Measurements from ENCODE around the gene IFNA21.
A peak's percentile ranks its signal among the peaks of the same experiment; 100 is the strongest.
"Not testable (repeated sequence)": the region's sequence is repeated elsewhere in the genome, so short reads cannot be mapped to it uniquely, and the experiment has no call there.

IFNA21 gene

DNA sequence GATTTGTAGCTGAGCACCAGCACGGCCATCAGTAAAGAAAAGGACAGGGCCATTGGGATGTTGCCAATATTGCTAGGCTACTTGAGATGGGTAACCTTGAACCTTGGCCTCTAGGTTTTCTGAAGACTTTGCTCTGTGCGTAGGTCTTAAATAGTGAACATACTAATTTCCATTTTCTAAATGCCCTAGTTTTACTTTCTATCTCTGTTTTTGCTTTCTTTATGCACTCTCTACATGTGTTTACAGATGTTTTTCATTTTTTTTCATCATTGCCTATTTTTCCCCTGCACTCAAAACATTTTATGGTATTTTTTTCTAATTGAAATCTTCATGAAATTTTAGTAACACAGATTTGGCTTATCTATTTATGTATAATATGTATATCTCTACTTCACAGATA, at the start of gene IFNA21:
TSS of gene IFNA21 (minus strand) at position 101 of the 400 bp plus-strand sequence. CDS start at position 53, 48 bp downstream.
- DNase-seq (ENCODE audit: low read depth, low spot score), result not testable (repeated sequence)

DNA sequence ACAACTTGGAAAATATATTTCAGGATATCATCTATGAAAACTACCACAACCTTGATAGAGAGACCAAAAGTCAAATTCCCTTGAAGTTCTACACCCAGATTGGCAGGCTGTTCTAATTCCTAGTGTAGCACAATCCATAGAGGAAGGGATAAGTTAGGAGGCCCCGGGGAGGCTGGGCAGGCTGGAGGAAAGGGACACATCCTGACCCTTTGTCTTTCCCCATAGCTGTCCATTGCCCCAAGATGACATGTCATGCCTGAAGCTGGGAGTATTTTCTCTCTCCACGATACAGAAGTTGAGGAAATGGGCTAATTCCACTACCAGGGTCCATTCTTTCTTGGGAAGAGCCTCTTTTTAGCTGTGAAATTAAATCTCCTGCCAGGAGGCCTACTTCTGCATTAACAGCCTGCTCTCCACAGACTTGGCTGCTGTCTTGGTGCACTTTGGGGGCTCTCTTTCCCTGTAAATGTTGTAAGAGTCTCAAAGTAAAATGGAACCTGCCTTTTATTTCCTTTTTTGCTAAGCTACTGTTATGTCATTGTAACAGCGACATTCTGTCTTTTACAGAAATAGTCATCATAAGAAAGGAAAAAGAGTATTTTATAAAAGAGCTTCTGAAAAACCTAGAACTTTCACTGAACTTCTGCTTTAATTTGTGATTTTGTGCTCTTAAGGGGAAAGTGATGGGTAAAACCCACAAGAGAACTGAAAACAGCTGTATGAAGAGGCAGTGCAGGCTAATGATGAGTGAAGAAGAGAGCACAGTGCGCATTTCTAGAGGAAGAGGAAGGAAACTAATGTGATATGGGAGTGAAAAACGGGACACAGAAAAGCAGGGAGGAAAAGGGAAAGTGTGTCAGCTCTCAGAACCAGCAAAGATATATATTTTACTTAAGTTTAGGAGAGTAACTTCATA, 47.2 kb upstream of the IFNA21 start:
- DNase-seq (ENCODE audit: low read depth, low spot score), result peak; percentile 7

GRCh38 chr9:21212160-21212559, 45.7 kb upstream of the IFNA21 start:
- not testable (repeated sequence) for DNase-seq (ENCODE audit: low read depth, low spot score)

- not testable (repeated sequence) for DNase-seq (ENCODE audit: low read depth, low spot score)
These were observed 44.3 kb upstream of the IFNA21 start for GRCh38 chr9:21210782-21211181.

- DNase-seq (ENCODE audit: low read depth, low spot score), result no peak
These were observed 43.9 kb upstream of the IFNA21 start for GRCh38 chr9:21210311-21210710.

DNA sequence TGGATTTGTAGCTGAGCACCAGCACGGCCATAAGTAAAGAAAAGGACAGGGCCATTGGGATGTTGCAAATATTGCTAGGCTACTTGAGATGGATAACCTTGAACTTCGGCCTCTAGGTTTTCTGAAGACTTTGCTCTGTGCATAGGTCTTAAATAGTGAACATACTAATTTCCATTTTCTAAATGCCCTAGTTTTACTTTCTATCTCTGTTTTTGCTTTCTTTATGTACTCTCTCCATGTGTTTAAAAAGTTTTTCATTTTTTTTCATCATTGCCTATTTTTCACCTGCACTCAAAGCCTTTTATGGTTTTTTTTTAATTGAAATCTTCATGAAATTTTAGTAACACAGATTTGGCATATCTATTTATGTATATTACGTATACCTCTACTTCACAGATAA, 40.6 kb upstream of the IFNA21 start, which contains the start of gene IFNA10:
TSS of gene IFNA10 (minus strand) at position 101 of the 400 bp plus-strand sequence. CDS start at position 55, 46 bp downstream.
- not testable (repeated sequence) for DNase-seq (ENCODE audit: low read depth, low spot score)

- no peak for DNase-seq (ENCODE audit: low read depth, low spot score)
These were observed 38.7 kb upstream of the IFNA21 start for GRCh38 chr9:21205204-21205603.

DNA sequence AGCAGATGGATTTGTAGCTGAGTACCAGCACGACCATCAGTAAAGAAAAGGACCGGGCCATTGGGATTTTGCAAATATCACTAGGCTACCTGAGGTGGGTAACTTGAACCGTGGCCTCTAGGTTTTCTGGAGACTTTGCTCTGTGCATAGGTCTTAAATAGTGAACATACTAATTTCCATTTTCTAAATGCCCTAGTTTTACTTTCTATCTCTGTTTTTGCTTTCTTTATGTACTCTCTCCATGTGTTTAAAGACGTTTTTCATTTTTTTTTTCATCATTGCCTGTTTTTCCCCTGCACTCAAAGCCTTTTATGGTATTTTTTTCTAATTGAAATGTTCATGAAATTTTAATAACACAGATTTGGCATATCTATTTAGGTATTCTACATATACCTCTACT, 35.6 kb upstream of the IFNA21 start, which contains the start of gene IFNA7:
TSS of gene IFNA7 (minus strand) at position 101 of the 400 bp plus-strand sequence. CDS start at position 61, 40 bp downstream.
- DNase-seq (ENCODE audit: low read depth, low spot score), result not testable (repeated sequence)

GRCh38 chr9:21194867-21195776, 28.7 kb upstream of the IFNA21 start:
- peak; percentile 13 for DNase-seq (ENCODE audit: low read depth, low spot score)

GRCh38 chr9:21187487-21187886, 21.0 kb upstream of the IFNA21 start, which contains the start of gene IFNA4:
Gene IFNA4, minus strand, starts transcription at chr9:21187587. Its CDS starts 56 bp downstream, at chr9:21187531.
- DNase-seq (ENCODE audit: low read depth, low spot score), result not testable (repeated sequence)

- DNase-seq (ENCODE audit: low read depth, low spot score), result peak; percentile 5
These were observed 16.6 kb upstream of the IFNA21 start for GRCh38 chr9:21182810-21183736.

- no peak for DNase-seq (ENCODE audit: low read depth, low spot score)
These were observed 8.2 kb upstream of the IFNA21 start for GRCh38 chr9:21174671-21175070.

GRCh38 chr9:21172156-21172555, 5.7 kb upstream of the IFNA21 start:
- DNase-seq (ENCODE audit: low read depth, low spot score), result no peak

DNA sequence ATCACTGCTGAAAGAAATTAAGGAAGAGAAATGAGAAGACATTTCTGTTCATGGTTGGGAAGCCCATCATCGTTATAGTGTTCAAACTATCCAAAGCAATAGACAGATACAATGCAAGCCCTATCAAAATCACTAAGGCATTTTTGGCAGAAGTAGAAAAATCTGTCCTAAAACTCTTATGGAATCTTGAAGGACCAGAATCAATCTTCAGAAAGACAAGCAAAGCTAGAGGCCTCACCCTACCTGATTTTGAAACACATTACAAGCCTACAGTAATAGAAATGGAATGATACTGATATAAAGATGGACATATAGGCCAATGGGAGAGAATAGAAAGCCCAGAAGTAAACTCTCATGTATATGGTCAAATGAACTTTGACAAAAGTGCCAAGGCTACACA, 4.9 kb upstream of the IFNA21 start:
- no peak for DNase-seq (ENCODE audit: low read depth, low spot score)

- DNase-seq (ENCODE audit: low read depth, low spot score), result no peak
These were observed 944 bp downstream of the IFNA21 start for GRCh38 chr9:21165516-21165915.

DNA sequence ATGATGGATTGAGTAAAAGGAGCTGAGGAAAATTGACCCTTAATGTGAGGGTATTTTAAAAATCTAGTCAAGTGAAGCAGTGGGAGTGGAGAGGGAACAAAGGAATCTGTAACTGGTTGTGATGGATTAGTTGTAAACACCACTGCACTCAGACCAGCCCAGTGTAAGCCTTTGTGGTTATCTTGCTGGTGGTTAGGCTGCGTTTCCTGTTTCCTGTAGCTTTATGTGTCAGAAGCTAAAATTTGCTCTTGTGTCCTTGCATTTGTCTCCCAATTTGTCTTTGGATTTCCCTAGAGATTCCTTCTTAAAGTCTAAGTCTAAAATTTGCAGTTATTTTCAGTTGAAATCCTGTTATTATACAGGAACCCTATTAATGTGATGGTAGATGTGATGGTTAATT, 6.3 kb downstream of the IFNA21 start:
- DNase-seq (ENCODE audit: low read depth, low spot score), result peak; percentile 24

DNA sequence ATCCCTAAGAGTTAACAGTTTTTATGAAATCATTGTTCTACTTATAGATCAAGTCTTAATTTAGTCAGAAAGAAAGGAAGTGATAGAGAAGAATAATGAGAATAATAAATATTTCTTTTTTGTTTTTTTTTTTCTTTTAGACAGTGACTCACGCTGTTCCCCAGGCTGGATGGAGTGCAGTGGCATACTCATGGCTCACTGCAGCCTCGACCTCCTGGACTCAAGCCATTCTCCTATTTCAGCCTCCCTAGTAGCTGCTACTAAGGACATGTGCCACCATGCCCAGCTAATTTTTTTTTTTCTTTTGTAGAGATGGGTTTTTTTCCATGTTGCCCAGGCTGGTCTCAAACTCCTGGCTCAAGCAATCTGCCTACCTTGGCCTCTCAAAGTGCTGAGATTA, 11.0 kb downstream of the IFNA21 start:
- DNase-seq (ENCODE audit: low read depth, low spot score), result peak; percentile 7

GRCh38 chr9:21154018-21154608, 12.3 kb downstream of the IFNA21 start:
- peak; percentile 48 for DNase-seq (ENCODE audit: low read depth, low spot score)

DNA sequence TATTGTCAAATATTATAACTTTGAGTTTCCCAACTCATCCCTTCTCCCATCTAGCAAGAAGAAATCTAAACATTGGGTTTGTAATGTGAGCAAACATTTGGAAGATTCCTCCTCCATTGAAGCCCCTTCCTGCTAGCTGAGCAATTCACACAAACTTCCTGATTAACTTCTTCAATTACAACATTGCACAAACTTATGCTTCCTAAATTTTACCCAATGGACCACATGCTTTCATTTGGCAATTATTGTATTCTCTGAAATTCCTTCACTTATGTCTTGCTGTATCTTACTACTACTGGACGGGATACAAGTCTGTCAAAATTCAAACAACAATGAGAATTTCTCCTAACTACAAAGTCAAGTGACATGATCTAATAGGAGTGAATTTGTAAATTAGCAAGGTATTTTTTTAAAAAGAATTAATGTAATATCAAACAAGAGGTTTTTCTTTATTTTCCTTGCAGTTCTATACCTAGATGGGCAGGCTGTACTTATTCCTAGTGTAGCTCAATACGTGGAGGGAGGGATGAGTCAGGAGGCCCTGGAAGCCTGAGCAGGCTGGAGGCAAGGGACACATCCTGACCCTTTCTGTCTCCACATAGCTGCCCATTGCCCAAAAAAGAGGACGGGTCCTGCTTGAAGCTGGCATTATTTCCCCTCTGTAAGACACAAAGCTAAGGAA, 13.0 kb downstream of the IFNA21 start:
- DNase-seq (ENCODE audit: low read depth, low spot score), result peak; percentile 41

DNA sequence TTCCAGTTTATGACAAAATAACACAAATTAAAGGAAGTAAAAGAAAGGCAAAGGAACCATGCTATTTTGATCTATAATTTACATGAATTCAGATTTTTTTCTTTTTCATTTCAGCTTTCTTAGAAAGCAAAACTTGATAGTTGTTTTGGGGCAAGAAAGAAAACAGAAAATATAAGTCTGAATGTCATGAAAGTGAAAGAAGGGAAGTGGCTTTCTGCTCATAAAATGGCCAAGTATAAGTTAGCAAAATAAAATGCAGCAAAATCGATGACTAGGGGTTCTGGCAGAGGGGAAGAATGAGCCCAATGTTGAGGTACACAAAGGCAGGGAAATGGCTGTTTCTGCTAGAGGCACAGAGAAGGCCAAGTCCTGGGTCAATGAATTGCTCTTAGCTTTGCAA, 21.9 kb downstream of the IFNA21 start:
- no peak for DNase-seq (ENCODE audit: low read depth, low spot score)
